RWPE2 (cell line): ENCODE results near the gene PSMD13.
"Not testable (repeated sequence)": the region's sequence is repeated elsewhere in the genome, so short reads cannot be mapped to it uniquely, and the experiment has no call there.

Source experiments
- ATAC-seq: fragments of 200-7000 bp; cut with Tn5 transposase; 3 replicates; pipeline ENCODE4 v1.9.1; 2021; ENCODE audit warnings: low read depth
- DNase-seq: peaks from one replicate; pipeline ENCODE4 v3.0.0-alpha.2; 2020; ENCODE audit warnings: low spot score
- H3K27ac ChIP-seq: fragments of 450-650 bp; 2 replicates; pipeline ENCODE4 v1.5.1; 2017; ENCODE audit warnings: mild to moderate bottlenecking; ENCODE audit not compliant: poor library complexity, severe bottlenecking
- H3K27me3 ChIP-seq: fragments of 250-450 bp; sonication (Bioruptor Pico); 2 replicates; pipeline ENCODE4 v1.5.1; 2021; ENCODE audit warnings: mild to moderate bottlenecking, moderate library complexity; ENCODE audit not compliant: insufficient read depth, poor library complexity, severe bottlenecking
- H3K36me3 ChIP-seq: fragments of 250-450 bp; sonication (Bioruptor Pico); 2 replicates; pipeline ENCODE4 v1.5.1; 2020; ENCODE audit warnings: low read depth, mild to moderate bottlenecking, moderate library complexity
- H3K4me1 ChIP-seq: fragments of 250-450 bp; sonication (Bioruptor Pico); 2 replicates; pipeline ENCODE4 v1.5.1; 2021; ENCODE audit warnings: mild to moderate bottlenecking, moderate library complexity; ENCODE audit not compliant: insufficient read depth, poor library complexity, severe bottlenecking
- H3K4me3 ChIP-seq: fragments of 250-450 bp; sonication (Bioruptor Pico); 2 replicates; pipeline ENCODE4 v1.5.1; 2021; ENCODE audit warnings: mild to moderate bottlenecking, moderate library complexity; ENCODE audit not compliant: severe bottlenecking
- H3K9me3 ChIP-seq: fragments of 250-450 bp; sonication (Bioruptor Pico); 2 replicates; pipeline ENCODE4 v1.5.1; 2021; ENCODE audit warnings: mild to moderate bottlenecking, moderate library complexity; ENCODE audit not compliant: severe bottlenecking
- TF ChIP-seq, protein P1 (sequence below): fragments of 450-650 bp; IDR thresholded peaks from one replicate; pipeline ENCODE4 v1.5.1; 2017; ENCODE audit warnings: mild to moderate bottlenecking, moderate library complexity; ENCODE audit not compliant: poor library complexity, severe bottlenecking

The PSMD13 gene

DNA sequence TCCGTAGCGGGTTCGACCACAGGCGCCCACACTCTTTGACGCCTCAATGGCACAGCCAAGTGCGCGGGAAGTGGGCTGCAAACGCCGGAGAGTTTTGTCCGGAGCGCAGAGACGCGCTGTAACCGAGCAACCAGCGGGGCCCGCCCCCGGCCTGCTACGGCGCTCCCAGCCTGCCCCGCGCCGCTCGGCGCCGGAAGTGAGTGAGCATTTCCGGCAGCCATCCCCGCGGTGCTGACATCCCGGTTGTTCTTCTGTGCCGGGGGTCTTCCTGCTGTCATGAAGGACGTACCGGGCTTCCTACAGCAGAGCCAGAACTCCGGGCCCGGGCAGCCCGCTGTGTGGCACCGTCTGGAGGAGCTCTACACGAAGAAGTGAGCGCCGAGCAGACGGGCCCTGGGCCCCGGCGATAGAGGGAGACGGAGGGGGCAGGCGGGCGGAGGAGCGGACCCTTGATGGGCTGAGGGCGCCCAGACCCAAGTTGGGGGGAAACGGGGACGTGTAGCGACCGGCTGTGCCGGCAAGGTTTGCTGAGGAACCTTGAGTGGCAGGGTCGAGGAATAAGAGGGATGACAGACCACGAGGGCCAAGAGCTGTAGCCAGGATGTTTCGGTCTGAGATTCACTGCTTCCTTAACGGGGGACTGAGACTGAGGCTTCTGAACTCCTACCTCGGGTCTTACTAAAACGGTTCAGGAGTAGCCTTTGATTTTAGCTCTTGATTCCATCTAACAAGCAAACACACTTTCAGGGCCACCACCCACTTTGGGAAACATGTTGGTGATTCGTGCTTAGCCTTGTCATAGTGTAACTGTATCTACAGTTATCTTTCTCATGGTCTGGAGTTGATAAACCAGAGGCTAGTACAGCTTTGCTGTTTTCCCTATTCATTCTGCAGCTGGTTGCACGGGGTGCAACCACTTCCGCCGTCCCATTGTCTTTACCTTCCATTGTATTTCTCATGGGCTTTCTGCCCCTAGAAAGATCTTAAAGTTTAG, at the start of gene PSMD13:
TSS of gene PSMD13 (plus strand) at position 203 of the 994 bp plus-strand sequence. CDS start at position 277, 74 bp downstream.
- H3K9me3 ChIP-seq = no peaks in the 10 kb centered on the region
- H3K4me3 ChIP-seq = peak within 1 kb of the TSS; percentile 94
- H3K4me1 ChIP-seq = peaks cover 11% of the 10 kb centered on the region
- H3K36me3 ChIP-seq = peaks cover 34% of the 10 kb centered on the region
- ATAC-seq (peak; percentile 90), DNase-seq (no peak)
- H3K27me3 ChIP-seq = no peaks in the 10 kb centered on the region
- TF ChIP-seq, protein P1, sequence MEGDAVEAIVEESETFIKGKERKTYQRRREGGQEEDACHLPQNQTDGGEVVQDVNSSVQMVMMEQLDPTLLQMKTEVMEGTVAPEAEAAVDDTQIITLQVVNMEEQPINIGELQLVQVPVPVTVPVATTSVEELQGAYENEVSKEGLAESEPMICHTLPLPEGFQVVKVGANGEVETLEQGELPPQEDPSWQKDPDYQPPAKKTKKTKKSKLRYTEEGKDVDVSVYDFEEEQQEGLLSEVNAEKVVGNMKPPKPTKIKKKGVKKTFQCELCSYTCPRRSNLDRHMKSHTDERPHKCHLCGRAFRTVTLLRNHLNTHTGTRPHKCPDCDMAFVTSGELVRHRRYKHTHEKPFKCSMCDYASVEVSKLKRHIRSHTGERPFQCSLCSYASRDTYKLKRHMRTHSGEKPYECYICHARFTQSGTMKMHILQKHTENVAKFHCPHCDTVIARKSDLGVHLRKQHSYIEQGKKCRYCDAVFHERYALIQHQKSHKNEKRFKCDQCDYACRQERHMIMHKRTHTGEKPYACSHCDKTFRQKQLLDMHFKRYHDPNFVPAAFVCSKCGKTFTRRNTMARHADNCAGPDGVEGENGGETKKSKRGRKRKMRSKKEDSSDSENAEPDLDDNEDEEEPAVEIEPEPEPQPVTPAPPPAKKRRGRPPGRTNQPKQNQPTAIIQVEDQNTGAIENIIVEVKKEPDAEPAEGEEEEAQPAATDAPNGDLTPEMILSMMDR = no peak
- peak within 1 kb of the TSS; percentile 77 for H3K27ac ChIP-seq

DNA sequence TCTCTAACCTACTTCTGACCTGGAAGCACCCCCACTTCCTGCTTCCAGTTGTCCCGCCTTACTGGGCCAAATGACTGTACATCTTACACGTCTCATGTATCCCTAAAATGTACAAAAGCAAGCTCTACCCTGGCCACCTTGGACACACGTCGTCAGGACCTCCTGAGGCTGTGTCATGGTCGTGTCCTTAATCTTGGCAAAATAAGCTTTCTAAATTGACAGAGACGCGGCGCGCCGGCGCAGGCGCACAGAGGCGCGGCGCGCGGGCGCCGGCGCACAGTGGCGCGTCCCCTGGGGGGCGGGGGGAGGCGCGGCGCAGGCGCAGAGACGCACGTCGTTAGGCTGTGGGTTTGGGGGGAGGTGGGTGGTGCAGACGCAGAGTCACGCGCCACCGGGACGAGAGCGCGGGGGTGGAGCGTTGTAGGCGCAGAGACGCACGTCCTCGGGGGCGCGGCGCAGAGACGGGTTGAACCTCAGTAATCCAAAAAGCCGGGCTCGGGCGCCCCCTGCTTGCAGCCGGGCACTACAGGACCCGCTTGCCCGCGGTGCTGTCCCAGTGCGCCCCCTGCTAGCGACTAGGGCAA, 47.5 kb upstream of the PSMD13 start:
- ATAC-seq = peak; percentile 78
- H3K4me1 ChIP-seq, H3K4me3 ChIP-seq, H3K36me3 ChIP-seq, H3K27me3 ChIP-seq, H3K27ac ChIP-seq, H3K9me3 ChIP-seq: not testable (repeated sequence)
- peak; percentile 78 for DNase-seq

DNA sequence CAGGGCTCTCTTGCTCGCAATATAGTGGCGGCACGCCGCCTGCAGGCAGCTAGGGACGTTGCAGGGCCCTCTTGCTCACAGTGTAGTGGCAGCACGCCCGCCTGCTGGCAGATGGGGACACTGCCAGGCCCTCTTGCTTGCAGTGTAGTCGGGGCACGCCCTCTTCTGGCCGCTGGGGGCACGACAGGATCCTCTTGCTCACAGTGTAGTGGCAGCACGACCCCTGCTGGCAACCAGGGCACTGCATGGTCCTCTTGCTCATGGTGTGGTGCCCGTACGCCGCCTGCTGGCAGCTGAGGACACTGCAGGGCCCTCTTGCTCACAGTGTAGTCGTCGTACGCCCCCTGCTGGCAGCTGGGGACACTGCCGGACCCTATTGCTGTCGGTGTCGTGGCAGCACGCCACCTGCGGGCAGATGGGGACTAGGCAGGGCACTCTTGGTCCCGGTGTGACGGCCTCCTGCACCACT, 46.9 kb upstream of the PSMD13 start:
- not testable (repeated sequence) for DNase-seq

DNA sequence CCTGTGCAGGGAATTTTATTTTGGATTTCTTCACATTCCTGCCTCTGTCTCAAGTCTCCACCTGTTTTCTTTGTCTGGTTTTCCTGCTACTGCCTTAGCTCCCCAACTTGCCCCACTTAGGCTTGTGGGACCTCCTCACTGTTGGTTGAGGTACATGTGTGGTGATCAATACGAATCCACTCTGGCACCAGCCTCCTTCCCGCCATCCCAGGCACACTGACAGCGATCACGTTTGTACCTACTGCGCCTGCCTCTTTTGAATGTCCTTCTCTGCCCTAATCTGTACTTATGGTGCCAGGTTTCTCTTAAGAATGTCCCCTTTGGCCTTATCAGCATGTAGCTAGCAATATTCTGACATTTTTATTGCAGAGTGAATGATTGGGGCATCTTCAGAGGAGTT, 46.2 kb upstream of the PSMD13 start:
- H3K27ac ChIP-seq, ATAC-seq, H3K27me3 ChIP-seq, H3K4me3 ChIP-seq, DNase-seq, H3K9me3 ChIP-seq, H3K36me3 ChIP-seq, H3K4me1 ChIP-seq: not testable (repeated sequence)

More for the DNA sequence above, 46.9 kb upstream of the PSMD13 start:
- not testable (repeated sequence) for H3K4me1 ChIP-seq, H3K4me3 ChIP-seq, H3K36me3 ChIP-seq, H3K9me3 ChIP-seq, H3K27me3 ChIP-seq, H3K27ac ChIP-seq
- ATAC-seq = peak; percentile 40

DNA sequence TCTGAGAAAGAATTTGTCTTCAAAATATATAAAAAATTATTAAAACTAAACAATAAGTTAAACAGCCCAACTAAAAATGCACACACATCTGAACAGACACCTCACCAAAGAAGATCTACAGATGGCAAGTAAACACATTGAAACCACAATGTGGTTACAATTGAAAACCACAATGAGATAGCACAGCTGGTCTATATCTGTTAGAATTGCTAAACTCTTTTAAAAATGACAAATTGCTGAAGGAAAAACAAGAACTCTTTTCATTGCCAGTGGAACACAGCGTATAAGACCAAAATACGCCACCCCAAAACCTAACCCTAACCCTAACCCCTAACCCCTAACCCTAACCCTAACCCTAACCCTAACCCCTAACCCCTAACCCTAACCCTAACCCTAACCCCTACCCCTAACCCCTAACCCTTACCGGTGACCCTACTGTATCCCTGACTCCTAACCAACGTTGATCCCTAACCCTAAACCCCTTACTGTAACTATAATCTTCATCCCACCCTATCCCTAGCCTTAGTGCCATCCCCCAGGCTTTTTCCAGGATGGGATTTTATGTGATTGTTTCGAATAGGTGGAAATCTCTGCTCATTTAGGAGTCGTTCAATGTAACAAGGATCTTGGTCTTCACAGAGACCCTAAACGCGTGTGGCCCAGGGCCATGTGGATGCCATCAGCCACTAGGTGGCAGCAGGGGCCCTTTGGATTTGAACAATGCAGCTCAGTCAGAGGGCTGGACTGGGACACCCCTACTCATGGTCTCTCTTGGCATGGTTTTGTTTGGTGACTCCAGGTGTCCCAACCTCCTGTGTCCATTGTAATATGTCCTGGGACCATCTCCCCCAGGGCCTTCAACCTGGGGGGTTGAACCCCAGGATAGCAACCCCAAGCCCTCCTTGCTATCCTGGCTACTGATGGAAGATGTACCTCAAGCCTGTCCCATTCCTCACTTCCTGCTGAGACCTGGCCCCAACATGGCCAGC, 45.0 kb upstream of the PSMD13 start:
- not testable (repeated sequence) for DNase-seq, H3K27me3 ChIP-seq, H3K4me1 ChIP-seq, H3K36me3 ChIP-seq, H3K4me3 ChIP-seq, H3K9me3 ChIP-seq, H3K27ac ChIP-seq
- TF ChIP-seq, protein P1 = peak; percentile 36
- ATAC-seq = peak; percentile 59; the same call in 2 of the 3 replicates

DNA sequence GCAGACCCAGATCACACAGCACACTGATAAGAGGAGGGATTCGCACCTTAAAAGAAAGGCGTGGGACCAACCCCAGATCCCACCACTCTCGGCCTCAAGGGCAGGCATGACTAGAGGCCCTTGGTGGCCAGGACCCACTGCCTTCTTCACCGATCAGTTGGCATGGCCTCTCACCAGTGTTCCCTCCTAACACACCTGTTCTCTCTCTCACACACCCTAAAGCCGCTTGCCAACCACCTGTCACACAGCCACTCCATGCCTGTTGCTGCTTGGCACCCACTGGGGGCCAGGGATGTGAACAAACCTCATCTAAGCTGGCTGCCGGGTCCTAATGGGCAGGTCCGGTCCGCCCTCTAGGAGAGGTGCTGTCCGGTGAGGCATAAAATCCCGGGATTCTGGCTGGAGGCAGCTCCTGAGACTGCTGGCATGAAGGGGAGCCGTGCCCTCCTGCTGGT, 44.1 kb upstream of the PSMD13 start, which contains the start of gene SCGB1C1:
TSS of gene SCGB1C1 (plus strand) at position 405 of the 455 bp plus-strand sequence. CDS start at position 427, 22 bp downstream.
- not testable (repeated sequence) for H3K4me3 ChIP-seq, H3K9me3 ChIP-seq, DNase-seq, H3K36me3 ChIP-seq, H3K27ac ChIP-seq, H3K4me1 ChIP-seq, H3K27me3 ChIP-seq, ATAC-seq

DNA sequence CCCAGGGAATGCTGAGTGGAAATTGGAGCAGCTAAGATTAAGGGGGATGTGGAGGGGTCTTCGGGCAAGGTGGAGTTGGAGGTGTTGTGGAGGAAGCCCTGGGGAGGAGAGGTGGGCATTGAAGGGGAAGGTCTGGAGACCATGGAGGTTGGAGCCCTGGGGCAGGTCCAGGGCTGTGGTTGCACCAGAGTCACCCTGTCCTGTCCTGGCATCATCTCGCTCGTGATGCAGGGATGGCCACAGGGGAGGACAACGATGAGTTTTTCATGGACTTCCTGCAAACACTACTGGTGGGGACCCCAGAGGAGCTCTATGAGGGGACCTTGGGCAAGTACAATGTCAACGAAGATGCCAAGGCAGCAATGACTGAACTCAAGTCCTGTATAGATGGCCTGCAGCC, 43.3 kb upstream of the PSMD13 start:
- not testable (repeated sequence) for H3K27ac ChIP-seq, H3K4me3 ChIP-seq, H3K27me3 ChIP-seq, DNase-seq, H3K9me3 ChIP-seq, H3K36me3 ChIP-seq, H3K4me1 ChIP-seq, ATAC-seq
